ENCODE data around the gene DOCK4.
"Not testable (repeated sequence)": the region's sequence is repeated elsewhere in the genome, so short reads cannot be mapped to it uniquely, and the experiment has no call there.

Gene DOCK4

DNA sequence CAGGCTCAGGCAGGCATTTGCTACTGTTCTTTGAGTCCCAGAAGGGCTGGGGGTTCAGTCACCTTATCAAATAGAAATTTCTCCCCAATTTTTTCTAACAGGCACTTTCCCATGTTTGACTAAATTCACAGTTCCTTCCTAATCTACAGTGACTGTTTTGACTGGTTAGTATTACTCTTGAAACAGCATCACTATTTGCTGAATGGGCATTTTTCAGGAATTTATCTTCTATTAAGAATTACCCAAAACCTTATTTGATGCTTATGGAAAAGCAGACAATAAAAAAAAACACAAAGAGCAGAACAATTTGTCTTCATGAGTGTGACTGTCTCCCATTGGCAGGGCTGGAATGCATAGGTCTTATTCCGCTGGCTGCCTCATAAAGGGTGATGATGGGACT lies 269.0 kb downstream of the DOCK4 start:
- DNase-seq, result no peak

DNA sequence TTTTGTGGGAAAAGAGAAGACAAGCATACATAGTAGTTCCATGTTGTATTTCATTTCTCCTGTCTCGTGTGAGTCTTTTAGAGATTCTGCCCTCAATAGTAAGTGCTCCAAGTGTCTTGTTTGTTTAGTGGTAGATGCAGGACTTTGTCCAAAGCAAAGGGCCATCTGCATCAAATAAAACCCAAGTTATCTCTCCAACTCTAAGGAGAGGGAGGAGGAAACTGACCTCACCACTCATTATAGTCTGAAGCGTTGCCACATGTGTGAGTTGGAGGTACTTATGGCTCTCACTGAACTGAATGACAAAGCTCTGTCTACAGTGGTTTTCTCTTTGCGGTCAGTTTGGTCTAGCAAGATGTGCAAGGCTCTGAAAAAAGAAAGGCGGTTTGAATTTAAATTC lies 272.6 kb downstream of the DOCK4 start:
- DNase-seq, result no peak

DNA sequence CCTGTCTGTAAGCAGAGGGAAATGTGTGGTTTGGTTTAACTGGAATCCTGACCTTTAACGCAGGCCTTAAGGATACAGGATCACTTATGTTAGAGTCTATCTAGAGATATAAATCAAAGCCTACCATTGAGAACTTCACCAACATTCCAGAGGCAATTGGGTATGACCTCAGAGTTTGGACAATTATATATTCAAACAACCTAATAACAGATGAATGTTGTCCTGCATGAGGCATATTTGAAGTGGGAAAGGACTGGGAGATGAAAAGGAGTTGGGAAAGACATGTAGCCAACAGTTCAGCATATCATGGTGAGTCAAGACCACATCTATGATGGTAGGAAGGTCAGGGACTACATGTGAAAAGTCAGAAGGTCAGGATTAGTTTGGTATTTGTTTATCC lies 274.2 kb downstream of the DOCK4 start:
- DNase-seq, result no peak

GRCh38 chr7:111931016-111931517 lies 275.1 kb downstream of the DOCK4 start:
- DNase-seq, result no peak

GRCh38 chr7:111929264-111929663 lies 276.9 kb downstream of the DOCK4 start:
- DNase-seq, result no peak

GRCh38 chr7:111927353-111928019 lies 278.7 kb downstream of the DOCK4 start:
- no peak for DNase-seq

- DNase-seq, result no peak
These were observed 285.9 kb downstream of the DOCK4 start for GRCh38 chr7:111920329-111920728.

GRCh38 chr7:111919631-111920179 lies 286.5 kb downstream of the DOCK4 start:
- DNase-seq, result no peak

DNA sequence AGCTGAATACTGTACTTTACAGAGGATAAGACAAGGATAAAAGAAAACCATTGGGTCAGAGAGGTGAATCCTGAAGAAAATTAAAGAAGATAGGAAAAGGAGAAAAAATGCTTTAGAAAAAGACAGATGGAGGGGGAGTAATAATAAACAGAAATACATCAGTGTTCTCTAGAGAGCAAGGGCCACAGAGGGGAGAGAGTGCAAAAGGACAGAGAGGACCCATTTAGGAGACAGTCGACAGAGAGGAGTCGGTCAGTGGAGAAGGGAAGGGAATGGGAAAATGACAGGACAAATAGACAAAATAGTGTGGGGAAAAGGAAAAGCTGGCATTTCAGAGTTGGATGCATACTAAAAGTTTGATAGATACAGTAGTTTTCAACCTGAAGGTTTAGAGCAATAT lies 287.0 kb downstream of the DOCK4 start:
- no peak for DNase-seq

DNA sequence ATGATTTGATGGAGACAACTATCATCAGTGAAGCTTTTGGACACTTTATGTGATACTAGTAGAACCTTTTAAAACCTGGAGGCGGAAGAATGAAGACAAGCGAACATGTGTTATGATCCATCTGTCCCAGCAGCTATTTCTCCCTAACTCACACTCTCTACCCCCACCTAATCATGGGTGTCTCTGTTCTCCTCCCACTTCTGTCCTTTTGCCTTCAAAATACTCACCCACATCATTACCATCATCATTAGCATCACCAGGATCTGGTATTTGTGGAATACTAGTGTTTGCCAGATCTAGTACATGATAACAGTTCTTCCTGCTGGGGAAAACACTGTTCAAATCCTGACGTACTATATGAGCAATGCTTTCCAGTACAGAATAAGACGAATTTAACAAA lies 287.7 kb downstream of the DOCK4 start:
- no peak for DNase-seq

DNA sequence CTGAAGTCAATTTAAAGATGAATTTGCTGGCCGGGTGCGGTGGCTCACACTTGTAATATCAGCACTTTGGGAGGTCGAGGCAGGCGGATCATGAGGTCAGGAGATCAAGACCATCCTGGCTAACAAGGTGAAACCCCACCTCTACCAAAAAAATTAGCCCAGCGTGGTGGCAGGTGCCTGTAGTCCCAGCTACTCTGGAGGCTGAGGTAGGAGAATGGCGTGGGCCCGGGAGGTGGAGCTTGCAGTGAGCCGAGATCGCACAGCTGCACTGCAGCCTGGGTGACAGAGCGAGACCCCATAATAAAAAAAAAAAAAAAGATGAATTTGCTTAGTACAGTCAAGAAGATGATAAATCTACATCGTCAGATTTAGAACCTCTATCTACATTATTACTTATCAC lies 288.8 kb downstream of the DOCK4 start:
- DNase-seq, result not testable (repeated sequence)

- DNase-seq, result no peak
These were observed 291.9 kb downstream of the DOCK4 start for GRCh38 chr7:111914291-111914690.

DNA sequence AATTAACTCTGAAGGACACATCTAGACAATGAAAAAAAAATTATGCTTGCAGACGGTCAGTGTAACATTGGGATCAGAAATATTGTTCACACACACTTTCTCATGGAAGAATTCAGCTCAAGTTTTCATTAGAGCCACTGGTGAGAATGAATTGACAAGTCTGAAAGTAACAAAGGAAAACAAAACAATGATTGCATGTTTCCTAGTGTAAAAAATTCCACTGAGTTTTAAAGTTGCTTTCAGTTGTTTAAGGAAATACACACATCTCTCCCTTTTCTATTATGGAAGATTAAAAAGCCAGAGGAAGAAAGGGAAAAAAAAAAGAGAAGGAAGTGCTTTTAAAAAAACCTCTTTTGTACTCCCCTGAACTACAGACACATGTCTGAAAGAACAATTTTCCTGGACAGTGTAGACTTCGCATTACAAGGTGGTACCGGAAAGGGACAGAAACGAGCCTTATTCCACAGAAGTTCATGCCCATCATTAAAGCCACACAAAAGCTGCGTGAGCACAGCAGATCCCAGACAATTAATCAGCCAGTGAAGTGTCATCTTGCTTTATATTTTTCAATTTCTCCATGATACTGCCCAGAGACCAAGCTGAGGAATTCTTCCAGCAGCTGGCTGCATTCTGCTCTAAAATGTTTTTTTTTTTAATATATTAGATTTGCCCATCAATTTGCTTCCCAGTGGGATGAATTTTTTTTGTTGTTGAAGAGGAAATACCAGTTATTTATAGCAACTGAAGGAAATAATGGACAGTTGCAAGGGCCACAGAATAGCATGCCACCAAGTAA lies 294.8 kb downstream of the DOCK4 start:
- no peak for DNase-seq

DNA sequence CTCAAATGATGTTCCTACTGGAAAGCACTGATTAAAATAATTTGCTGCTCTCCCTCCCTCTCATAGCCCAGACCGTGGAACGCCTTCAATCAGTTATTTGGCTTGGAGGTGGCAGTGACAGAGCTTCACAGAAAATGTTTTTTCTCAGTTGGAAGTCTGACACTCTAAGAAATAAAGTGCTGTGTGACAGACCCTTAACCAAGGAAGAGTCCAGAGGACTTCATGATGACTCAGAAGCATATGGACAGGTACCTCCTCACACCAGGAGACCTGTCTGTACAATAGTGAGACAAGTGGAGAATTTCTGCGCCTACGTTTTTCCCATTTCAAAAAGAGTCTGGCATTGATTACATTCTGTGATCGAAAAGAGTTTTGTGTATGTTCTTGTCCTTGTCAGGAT lies 295.5 kb downstream of the DOCK4 start:
- DNase-seq, result no peak

DNA sequence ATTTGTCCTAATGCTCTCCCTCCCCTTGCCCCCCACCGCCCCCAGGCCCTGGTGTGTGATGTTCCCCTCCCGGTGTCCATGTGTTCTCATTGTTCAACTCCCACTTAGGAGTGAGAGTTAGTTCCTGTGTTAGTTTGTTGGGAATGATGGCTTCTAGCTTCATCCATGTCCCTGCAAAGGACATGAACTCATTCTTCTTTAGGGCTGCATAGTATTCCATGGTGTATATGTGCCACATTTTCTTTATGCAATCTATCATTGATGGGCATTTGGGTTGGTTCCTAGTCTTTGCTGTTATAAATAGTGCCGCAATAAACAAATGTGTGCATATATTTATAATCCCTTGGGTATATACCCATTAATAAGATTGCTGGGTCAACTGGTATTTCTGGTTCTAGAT lies 297.5 kb downstream of the DOCK4 start:
- not testable (repeated sequence) for DNase-seq

- no peak for DNase-seq
These were observed 302.4 kb downstream of the DOCK4 start for GRCh38 chr7:111903797-111904196.

DNA sequence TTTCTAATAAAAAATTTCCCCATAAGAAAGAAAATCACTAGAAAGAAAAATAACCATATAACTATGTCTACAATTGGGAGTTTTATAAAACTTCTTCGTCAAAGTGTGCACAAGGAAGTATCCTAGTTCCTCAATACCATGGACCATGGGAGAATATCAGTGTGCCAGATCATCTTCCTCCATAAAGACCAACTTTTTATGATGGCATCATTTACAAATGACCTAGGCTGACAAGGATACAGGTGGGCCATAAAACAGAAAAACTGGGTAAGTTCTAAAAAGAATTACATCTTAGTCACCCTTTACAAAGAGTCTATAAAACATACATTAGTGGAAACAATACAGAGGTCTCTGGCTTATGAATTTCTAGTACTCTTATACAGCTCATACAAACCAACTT lies 303.2 kb downstream of the DOCK4 start:
- DNase-seq, result no peak

DNA sequence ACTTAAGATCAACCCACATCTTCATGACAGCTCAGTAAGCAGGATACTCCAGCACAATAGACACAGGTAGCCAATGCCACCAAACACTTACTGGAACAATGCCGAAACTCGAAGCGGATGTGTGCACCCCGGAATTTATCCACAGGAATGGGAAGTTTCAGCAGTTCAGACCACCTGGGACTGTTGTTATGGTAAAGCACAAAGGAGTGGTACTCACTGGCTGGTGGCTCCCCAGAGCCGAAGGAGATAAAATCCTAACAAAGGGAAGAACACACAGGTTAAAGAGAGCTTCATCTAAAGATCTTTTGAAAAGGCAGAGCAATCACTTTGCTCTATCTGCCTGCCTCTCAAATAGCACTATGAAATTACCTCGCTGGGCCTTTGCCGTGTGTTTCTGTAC lies 305.9 kb downstream of the DOCK4 start:
- no peak for DNase-seq

- DNase-seq, result no peak
These were observed 311.1 kb downstream of the DOCK4 start for GRCh38 chr7:111895049-111895448.

DNA sequence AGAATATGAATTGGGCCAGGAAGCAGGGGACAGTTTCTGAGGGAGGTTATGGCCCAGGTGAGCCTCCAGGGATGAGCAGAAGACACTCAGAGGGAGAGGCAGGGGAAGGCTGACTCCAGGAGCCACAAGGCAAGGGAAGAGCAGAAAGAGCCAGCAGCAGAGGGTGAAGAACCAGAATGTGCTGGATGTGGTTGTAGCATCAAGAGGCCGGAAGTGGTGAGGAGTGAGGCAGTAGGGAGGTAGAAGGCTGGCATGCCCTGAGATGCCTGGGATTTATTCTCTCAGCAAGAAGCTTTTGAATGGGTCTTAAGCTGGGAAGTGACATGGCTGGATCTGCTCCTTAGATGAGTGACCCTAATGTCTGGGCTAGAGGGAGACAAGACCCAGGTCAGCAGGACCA lies 311.7 kb downstream of the DOCK4 start:
- DNase-seq, result no peak

DNA sequence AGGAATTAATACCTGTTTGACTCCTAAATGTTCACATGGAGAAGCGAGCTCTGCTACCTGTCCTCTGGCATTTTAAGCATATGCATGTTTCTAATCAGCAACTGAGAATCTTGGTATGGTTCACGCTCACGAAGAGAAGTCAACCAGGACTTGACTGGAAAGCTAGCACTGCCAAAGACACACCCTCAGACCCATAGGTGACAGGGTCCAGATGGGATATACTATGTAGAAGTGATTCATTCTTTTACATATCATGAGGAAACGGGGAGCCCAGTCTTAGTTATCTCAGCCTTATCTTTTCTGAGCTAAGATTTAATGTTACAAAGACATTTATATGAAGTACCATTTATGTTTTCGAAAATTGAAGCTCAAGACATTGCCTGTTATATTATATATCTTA lies 313.0 kb downstream of the DOCK4 start:
- DNase-seq, result no peak

DNA sequence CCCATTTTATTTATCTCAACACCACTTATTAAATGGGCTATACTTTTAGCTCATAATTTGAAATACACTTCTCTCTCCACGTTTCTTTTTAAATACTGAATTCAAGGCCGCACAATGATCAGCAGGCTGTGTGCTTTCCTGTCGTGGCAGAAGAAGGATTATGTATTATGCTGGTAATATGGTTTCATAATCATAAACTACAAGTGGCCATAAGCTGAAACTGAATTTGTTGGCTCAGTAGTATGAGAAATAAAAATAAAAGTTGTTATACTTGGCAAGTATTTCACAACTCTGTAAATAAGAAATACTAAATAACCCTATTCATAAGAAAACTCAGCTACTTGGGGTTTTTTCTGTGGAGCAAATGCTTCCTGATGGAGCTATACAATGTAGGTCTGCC lies 313.6 kb downstream of the DOCK4 start:
- no peak for DNase-seq

DNA sequence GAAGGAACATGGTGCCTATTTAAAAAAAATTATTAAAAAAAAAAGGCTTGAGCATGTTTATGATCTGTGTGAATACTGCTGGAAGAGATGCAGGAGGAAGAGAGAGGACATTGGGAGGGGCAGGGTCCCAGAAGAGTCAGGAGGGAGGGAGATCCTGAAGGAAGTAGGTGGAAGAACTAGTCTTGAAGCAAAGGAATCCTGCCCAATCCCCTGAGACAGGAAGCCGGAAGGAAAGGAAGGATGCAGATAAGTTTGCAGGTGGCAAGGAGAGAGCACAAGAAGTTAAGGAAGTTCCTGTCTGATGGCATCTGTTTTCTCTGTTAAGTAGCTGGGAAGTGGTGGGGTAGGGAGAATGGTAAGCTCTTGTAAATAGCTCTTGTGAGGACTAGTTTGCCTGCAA lies 318.5 kb downstream of the DOCK4 start:
- no peak for DNase-seq

- DNase-seq, result no peak
These were observed 320.0 kb downstream of the DOCK4 start for GRCh38 chr7:111886233-111886632.

Measured in T-helper 1 cell (primary cell).